GM19455 (cell line): Measurements from ENCODE around the gene NRXN3.

Source experiments
- ATAC-seq: cut with Tn5 transposase; IDR thresholded peaks from one replicate; pipeline ENCODE4 v1.9.1; 2021; ENCODE audit not compliant: unreplicated experiment

The NRXN3 gene

DNA sequence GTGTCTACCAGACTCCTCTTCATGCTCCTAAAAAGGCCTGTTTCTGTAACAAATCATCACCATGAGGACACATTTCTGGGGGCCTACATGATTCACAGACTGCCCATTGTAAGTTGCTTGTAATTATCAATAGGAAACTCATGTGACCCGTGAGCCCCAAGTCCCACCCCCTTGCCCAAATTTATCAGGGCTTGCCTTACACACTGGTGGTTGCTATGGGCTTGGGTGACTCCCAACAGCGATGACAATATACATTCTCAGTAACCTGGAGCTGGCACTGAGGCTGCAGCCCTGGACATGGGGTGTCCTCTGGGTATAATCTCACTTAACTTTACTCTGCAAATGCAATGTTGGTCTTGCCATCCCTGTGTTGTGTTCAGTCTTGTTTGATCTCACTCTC is 149.2 kb downstream of the NRXN3 start:
- ATAC-seq = no peak

DNA sequence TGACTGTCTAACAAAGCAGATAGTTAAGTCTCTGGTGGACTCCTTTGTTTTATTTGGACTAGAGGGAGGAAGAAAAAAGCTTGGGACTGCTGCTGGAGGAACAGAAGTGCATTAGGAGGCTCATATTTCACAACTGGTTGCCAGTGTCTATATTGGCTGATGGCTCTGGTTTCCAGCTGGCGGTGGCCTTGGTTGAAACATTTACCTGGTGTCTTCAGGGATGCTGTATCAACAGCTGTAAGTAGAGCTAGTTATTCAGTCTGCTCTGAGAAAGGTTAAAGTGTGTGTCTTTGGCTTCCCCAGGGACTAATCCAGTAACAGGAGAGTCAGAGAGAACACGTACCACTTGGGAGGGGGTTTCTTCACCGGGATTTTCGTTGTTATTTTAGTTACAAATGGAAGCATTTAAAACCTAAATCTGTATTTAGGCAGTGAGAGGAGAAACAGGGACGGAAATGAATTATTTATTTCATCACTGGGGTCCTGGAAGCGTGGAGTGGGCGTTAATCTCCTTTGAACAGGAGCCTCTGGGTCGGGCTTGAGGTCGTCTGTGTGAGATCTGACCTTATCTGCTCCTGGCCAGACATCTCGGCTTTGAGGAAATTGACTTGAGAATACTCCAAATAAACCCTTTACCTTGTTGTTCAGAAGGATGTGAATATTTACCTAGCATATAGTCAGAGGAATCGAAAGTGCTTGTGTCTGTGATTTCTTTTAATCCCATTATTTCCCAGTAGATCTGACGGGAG is 149.9 kb downstream of the NRXN3 start:
- no peak for ATAC-seq

DNA sequence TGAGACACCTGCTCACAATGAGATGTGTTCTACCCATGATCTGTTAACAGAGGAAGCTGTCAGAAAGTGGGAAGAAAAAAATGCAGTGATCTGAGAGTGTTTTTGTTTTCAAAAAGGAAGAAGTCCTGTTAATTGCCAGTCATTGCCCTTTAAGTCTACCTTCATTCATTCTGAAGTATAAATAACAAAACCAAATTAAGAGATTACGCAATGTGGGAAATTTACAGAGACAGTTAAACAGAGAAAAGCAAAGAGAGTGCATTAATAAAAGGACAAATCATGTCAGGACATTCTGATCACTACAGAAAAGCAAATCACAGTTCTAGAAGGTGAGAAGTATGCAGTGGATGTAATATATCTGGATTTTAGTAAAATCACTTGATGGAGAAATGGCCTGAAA is 154.2 kb downstream of the NRXN3 start:
- no peak for ATAC-seq

DNA sequence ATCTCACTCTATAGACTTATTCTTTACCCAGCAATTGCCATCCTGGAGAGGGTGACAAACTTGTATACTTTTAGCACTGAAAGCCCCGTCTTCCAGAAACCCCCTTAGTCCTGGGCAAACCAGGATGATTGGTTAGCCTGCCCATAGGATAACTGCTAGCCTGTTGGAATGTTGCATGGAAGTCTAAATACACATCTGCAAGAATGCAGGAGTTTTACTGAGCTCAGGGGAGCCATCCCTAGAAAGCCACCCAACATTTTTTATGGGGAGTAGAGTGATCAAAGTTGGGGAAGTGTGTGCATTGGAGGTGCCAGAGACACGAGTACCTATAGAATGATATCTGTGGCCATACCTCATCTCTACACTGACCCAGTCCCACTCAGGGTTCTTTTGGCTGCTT is 155.7 kb downstream of the NRXN3 start:
- ATAC-seq = no peak

DNA sequence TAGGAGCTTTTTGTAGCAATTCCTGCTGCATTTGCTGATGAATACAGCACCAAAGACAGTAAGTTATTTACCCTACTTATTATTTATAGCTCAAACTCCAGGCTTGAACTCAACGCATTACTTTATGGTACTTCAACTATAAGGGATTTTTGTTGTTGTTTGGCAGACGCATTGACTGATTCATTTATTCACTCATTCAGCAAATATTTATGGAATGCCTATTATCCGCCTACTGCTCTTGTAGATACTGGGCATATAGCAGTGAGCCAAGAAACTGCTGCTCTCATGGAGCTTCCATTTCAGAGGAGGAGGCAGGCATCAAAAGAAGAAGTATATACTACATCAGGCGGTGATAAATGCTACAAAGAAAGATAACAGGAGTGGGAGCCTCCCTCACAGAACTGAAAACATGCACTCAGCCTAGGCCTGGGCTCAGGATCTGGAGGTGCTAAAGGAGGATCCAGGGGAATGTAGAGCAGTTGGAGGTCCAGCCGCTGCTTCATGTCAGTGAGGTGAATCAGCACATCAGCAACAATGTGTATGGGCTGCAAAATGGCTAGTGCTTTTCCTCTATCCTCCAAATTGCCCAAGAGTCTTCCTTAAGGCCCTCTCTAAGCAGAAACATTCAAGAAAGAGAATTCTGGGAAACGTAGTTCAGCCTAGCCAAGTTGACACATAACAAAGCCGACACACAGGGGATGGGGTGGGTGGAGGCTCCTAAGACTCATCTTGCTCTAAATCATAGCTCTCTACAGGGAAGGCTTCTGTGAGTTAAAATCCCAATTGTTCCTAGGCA is 157.5 kb downstream of the NRXN3 start:
- ATAC-seq = no peak

DNA sequence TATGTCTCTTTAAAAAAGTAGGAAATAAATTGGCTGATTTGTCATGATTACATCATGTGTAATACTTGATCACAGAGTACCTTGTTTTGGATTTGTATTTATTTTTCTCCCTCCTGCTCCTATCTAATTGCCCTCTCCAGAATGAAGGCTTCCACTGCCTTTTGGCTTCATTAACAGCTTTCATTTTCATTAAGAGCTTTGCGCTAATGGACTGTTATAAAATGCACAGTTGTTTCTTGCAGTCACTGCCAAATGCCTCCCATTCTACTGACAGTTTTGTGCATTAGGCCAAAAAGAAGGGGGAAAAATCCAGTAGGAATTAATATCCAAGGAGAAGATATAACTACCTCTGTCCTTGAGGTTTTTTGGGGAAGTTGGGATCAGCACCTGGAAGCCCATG is 159.2 kb downstream of the NRXN3 start:
- ATAC-seq = no peak

DNA sequence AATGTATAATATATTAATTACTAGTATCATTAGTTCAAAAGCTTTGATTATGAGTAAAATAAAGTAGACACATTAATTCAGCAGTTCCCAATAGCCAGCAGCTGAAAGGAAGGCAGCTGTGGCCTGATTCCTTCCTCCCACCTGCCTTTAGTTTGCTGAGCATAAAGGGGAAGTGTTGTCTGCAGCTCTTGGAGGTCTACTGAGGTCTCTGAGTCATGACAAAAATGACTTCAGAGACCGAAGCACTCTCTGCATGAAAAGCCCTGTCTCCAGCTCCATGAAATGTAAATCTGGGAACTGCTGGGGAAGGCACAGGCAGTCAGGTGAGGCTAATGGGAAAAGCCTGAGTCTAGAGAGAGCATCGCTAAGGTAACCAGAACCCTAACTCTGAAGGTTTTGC is 165.4 kb downstream of the NRXN3 start:
- ATAC-seq = no peak

DNA sequence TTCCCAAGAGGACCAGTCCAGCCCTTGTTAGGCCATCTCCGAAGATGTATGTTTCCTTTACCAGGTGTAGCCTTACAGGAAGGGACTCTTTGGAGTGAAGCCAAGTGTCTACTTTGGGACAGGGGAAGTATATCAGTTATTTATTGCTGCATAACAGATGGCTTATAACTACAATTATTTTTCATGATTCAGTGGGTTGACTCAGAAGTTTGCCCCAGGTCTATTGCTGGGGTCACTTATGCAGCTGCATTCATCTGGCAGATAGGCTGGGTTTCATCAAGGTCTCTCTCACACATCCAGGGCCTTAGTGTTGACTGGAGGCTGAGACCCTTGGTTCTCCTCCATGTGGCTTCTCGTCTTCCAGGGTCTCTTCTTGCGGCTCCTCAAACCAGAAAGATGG is 170.1 kb downstream of the NRXN3 start:
- ATAC-seq = no peak

DNA sequence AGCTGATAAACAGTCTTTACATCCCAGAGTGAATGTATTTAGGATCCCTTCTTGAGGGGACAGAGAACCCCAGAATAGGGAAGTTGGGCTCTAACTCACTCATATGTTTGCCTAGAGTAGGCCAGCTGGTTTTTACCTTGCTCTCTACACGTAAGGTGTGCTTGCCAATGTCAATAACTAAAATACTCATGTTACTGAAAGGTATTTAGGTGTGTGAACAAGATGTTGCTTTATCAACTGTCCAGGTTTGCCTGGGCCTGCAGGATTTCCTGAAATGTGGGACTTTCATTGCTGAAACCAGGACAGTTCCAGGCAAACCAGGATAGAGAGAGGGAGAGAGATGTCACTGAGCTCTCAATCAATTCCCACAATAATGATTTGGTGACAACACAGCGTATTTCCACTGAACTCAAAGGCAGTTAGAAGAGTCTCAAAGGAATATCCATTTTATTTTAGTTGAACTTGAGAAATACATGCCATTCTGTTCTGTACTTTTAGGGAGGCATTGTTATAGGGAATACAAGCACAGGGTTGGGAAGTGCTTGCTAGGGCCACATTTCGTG is 171.7 kb downstream of the NRXN3 start:
- no peak for ATAC-seq

DNA sequence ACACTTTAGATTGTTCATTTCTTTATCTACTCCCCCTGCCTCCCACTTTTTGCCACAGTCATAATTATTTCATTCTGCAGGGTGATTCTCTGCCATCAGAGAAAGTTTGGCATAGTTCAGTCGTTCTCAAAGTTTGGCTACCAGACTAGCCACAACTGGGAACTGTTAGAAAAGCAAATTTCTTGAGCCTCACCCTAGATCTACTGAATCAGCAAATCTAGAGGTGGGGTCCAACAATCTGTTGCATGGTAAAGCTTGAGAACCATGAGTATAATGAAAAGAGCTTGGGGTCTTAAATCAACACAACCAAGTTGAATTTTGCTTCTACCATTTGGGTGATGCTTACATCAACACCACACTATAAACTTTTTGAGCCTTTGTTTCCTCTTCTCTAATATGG is 172.7 kb downstream of the NRXN3 start:
- ATAC-seq = no peak

DNA sequence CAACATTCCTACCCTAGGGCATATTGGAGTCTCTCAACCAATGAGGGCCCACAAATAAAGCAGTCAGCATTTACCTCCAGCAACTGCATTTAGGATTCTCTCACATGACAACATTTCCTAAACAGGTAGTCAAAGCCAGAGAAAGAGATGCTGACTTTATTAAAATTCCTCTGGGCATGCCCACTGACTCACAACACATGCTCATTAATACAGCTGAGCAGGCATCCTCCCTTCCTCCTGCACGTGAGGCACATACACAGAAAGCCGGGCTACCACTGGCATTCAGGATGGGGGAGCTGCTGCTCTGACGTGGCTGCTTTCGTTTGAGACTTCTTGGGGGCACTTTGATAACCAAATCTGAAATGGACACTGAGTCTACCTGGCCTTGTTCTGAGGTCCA is 174.1 kb downstream of the NRXN3 start:
- ATAC-seq = no peak

DNA sequence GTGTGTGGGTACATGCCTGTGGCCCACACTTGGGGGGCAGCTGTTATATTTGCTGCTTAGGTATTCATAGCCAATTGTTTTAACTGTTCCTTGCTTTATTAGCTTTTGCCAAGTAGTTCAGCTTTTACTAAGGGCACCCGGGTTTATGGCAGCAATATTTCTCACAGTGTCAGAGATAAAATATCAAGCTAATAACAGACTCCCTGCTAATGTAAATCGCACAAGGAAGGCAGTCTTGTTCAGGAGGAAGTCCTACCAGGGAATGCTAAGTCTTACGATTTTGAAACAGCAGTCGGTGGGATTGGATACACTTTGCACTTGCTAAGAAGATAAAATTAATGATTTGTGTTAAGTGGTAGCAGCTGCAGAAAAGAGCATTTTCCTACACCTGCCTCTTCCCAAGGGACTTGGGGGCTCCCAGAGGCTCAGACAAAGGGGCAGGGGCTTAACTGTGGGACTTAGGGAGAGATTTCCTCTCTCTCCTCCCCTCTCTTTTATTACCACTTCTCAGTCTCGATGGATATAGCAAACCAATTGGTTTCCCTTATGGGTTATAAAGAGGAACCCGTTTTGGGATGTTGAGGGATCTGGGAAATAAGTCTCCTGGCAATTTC is 175.1 kb downstream of the NRXN3 start:
- no peak for ATAC-seq

DNA sequence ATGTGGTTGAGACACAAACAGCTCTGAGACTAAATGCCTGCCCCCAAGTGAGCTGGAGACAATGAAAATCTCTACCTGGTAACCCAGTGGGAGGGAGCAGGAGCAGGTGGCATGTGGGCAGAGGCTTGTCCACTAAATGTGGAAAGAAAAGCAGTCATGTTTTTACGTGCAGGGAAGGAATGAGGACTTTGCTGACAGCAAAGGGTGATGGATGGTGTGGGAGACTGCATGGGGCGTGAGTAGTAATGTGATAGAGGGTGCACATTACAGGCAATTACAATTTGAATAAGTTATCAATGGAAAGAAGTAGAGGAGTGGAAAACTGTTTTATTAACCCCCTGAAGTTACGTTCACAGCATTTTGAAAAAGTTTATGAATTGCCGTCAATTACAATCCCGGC is 176.6 kb downstream of the NRXN3 start:
- ATAC-seq = no peak

DNA sequence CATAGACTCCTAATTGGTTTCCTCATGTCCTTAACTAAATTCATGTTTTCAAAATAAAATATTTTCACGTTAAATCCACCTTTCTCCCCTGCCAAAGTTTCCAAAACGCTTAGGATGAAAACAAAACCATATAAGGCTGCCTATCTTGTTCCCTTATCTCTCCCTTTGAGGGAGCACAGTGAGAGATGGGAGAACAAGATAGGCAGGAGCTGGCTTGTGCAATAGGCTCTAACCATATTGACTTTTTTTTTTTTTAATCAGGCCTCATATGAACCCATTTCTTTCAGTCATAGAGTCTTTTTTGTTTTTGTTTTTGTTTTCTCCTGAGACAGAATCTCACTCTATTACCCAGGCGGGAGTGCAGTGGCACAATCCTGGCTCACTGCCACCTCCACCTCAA is 184.9 kb downstream of the NRXN3 start:
- ATAC-seq = no peak

DNA sequence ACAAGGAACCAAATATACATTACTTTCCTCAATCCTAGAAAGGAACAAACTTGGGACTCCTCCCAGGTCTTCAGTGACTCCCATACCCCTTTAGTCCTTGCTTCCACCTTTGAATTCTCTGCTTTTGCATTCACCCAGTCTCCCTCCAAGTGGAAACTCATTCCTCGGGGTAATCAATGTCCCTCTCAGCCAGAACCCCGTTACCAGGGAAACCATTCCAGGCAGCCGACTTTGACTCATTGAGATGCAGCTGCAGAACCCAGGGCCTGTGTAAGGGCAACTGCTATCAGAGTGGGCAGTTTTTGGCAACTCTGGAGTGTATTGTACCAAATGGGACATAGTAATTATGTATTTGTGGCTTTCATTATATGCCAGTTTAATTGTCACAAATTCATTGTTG is 186.2 kb downstream of the NRXN3 start:
- no peak for ATAC-seq

DNA sequence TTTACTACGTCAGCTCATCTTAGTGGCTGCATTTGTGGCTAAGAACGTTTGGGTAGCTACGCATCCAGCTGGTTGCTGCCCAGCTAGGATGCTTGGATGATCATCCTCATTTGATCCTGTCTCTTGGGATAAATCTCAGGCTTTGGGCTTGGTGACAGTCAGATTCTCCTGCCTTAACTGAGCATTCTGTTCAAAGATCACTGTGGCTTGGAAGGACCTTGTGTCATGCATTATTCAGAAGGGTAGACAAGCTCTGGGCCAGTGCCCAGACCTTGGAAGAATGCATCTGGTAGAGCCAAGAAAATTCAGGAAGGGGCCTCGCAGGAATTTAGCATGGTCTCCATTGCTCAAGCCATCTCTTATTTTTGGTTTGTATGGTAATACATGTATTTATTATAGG is 188.4 kb downstream of the NRXN3 start:
- no peak for ATAC-seq

DNA sequence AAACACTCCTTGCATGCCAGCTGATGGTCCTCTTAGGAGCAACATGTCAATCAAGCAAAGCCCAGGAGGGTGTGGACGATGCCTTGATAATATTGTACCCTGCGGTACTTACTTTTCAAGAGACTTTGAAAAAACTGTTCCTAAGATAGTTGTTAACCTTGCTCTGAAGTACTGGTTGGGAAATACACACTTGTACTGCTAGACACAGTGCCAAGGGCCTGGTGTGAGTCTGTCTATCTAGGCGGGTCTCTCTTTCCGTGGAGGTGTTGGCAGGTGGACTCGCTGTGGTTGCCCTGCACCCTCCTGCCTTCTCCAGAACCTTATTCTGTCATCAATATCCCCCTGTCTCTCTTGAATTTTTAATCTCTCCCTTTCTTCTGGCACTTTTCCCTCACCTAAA is 189.4 kb downstream of the NRXN3 start:
- no peak for ATAC-seq

DNA sequence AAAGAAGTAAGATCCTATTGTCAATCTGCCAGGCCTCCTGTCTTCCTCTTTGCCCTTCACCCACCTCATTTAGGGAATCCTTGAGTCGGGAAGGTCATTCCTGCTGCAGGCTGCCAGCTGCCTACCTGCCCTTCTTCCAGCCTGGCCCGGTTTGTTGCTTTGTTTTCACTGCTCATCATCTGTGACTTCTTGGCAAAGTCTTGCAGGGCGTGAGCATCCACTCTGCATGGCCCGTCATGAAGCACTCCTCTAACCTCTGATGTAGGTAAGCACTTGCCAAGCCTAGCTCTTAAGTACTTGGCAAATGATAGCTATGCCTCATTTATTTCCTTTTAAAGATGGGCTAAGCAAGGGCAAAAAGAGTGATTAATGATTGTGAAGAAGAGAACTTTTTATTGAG is 192.8 kb downstream of the NRXN3 start:
- ATAC-seq = no peak

DNA sequence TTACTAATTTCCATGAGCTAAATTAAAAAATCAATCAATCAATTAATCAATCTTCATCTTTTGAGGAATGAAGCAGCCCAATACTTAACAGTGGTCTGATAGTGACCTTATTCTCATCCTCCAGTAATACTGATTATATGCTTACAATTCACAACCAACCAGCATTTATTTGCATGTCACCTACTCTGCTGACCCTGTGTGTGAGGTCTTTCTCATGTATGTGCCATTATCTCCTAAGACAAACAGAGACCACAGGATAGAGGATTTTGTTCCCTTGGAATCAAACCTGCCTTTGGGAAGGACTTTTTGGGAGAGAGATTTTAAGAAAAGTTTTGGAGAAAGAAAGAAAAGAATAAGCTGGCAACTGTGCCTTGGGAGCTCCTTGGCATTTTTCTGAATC is 197.2 kb downstream of the NRXN3 start:
- no peak for ATAC-seq

DNA sequence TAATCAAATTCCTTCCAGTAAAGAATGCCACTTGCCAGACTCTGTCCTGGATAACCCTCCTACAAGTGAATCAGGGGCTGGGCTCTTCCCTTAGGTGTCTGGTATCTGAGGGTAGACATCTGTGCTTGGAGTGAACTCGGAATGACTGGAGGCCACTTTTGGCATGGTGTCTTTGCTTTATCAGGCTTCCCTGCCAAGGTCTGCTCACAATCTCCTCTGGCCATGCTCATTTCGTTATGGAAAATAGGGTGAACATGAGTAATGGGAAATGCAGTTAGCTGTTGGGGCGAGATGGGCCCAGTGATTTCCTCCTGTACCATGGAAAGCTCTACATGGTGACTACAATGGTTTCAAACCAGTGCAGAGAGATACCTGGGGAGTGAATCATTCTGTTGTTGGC is 212.9 kb downstream of the NRXN3 start:
- ATAC-seq = no peak

DNA sequence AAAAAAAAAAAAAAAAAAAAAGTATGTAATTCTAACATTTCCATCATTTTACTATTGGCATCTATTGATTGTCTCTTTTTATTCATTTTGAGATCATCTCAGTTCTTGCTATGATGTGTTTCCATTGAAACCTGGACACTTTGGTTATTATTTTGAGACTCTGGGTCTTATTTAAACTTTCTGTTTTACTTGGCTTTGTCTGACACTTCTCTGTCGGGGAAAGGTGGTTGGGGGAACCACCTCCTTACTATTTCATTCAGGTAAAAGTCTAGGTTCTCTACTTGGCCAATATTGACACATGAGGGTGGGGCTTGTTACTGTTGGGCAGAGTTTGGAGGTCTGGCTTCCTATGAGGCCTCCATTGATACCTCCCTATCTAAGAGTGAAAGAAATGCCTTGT is 228.0 kb downstream of the NRXN3 start:
- no peak for ATAC-seq

DNA sequence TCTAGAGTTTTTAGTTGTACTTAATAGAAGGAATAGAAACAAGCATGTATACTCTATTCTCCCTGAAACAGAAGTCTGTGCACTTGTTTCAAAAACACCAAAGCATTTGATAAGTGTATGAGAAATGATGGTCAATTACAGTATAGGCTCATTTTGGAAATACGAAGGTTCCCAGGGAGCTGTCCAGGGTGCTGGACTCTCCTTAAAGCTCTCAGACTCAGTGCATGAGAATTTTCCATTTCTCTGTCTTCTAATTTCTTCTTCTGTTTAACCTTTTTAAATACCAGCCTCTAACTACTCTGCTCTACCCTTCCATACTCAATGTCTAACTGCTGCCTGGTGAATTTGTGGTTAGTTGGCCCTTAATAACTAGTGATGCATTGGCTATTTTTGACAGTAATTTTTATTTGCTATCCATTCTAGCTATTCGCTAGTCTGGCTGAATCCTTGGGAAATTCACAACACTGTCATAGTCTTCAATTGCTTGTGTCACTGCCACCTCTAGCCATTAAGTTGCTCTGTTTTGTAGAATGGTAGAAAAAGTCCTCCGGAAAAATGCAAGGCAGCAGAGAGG is 229.2 kb downstream of the NRXN3 start:
- no peak for ATAC-seq
